Lower leg skin (tissue), 3 donors: ENCODE results near the gene PTGIS.

Source experiments
- CTCF ChIP-seq, 3 donors: fragments of 450-650 bp; IDR thresholded peaks; one replicate each; pipeline ENCODE4 v1.5.1; 2016; ENCODE audit warnings: antibody characterized with exemption in 3 of 3, mild to moderate bottlenecking in 3 of 3, moderate library complexity in 2 of 3
- POLR2A ChIP-seq, 2 donors: fragments of 450-650 bp; IDR thresholded peaks; one replicate each; pipeline ENCODE4 v1.6.1; 2016 to 2017; ENCODE audit warnings: antibody characterized with exemption in 2 of 2, mild to moderate bottlenecking in 1 of 2, moderate library complexity in 1 of 2

DNA sequence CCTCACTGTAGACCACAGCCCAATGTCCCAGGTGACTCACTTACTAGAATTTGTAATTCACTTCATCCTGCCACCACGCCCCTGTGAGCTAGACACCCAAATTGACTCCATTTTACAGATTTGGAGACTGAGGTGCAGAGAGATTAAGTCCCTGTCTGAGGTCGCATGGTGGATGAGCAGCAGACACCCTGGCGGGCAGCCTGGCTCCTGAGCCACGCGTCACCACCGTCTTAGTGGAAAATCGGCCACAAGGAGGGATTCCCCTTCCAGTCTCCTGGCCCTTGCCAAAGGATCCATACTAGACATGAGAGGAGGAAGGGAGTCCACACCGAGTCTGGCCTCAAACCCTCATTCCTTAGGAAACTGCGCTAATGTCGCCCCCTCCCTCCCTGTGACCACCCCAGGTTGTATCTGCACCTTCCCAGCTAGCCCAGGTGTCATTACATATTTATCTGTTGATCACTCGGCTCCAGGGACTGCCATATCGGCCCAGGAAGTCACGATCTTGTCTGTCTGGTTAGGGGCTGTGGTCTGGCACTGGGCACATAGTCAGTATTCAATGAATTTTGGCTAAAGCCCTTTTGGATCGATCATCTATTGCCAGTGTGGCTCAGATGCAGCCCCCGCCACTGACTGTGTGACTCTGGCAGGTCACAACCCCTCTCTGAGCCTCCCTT lies 25.7 kb upstream of the PTGIS start:
- TF ChIP-seq CTCF (IDR thresholded peaks at IDR 0.05) (no peak), POLR2A (IDR thresholded peaks at IDR 0.05) (no peak)
